Heart right ventricle (tissue), 16 donors: ENCODE results near the gene CENPK. TPM values are rescaled to one million over a fixed set of nuclear protein-coding genes. Genes with fewer than 3 reads are reported as not detected.
A peak's percentile ranks its signal among the peaks of the same experiment; 100 is the strongest.

Experiments used
- ATAC-seq, 8 donors: fragments of 200-7000 bp; cut with Tn5 transposase; one replicate each; pipeline ENCODE4 v1.9.1; 2020; ENCODE audit warnings: mild to moderate bottlenecking in 8 of 8, moderate library complexity in 8 of 8, moderate number of reproducible peaks in 1 of 8
- DNase-seq, 2 donors: peaks; one replicate each; pipeline ENCODE4 v3.0.0-alpha.2; 2020
- H3K27ac ChIP-seq, 10 donors: fragments of 200-600 bp; sonication (generic) in 2 of 10; one replicate each; pipeline versions ENCODE4 v1.5.0 to v1.8.0; 2020 to 2022; ENCODE audit warnings: mild to moderate bottlenecking in 3 of 10
- H3K27me3 ChIP-seq, 7 donors: fragments of 200-600 bp; one replicate each; pipeline ENCODE4 v1.8.0; 2021 to 2022; ENCODE audit warnings: mild to moderate bottlenecking in 2 of 7
- H3K36me3 ChIP-seq, 9 donors: fragments of 200-600 bp; sonication (generic) in 1 of 9; one replicate each; pipeline versions ENCODE4 v1.5.0 to v1.8.0; 2020 to 2022; ENCODE audit warnings: mild to moderate bottlenecking in 2 of 9
- H3K4me1 ChIP-seq, 9 donors: fragments of 200-600 bp; sonication (generic) in 1 of 9; one replicate each; pipeline versions ENCODE4 v1.5.0 to v1.8.0; 2020 to 2022; ENCODE audit warnings: mild to moderate bottlenecking in 4 of 9
- H3K4me3 ChIP-seq, 10 donors: fragments of 200-600 bp; sonication (generic) in 2 of 10; one replicate each; pipeline versions ENCODE4 v1.5.0 to v1.8.0; 2020 to 2022; ENCODE audit warnings: mild to moderate bottlenecking in 7 of 10, moderate library complexity in 2 of 10
- H3K9me3 ChIP-seq, 11 donors: fragments of 200-600 bp in 10 of 11; sonication (generic) in 2 of 11; one replicate each; pipeline versions ENCODE4 v1.5.0 to v1.8.0; 2013 to 2022; ENCODE audit warnings: mild to moderate bottlenecking in 2 of 11, control low read depth in 1 of 11, moderate library complexity in 1 of 11
- CTCF ChIP-seq, 9 donors: fragments of 200-600 bp; sonication (generic) in 2 of 9; IDR thresholded peaks; one replicate each; pipeline versions ENCODE4 v1.5.0 to v1.8.0; 2021 to 2022; ENCODE audit warnings: antibody characterized with exemption in 9 of 9, mild to moderate bottlenecking in 5 of 9, moderate library complexity in 1 of 9
- WGBS, 2 donors: extraction: QIAGEN DNeasy Blood & Tissue Kit; methylation state at CpG; one replicate each; pipeline ENCODE4 v1.1.7; 2013; ENCODE audit warnings: inconsistent platforms in 1 of 2; 5-methylcytosine and 5-hydroxymethylcytosine counted together
- intact Hi-C, 10 donors: fragments of 100-400 bp; cut with DNase I; formaldehyde crosslinking; loops; one replicate each; pipeline versions ENCODE4 v1.11.1 to v1.14.2; 2022
- polyA plus RNA-seq, 2 donors: library from polyadenylated mRNA; stranded (reverse); fragments of 200-250 nt; gene quantifications; one replicate each; pipeline ENCODE4 v1.2.3, GENCODE V29; 2013
- total RNA-seq, 10 donors: library from RNA; stranded (reverse); fragmentation: NEBNext Ultra II Directional in 3 of 10; extraction: Animal tissue kit (Norgen Biotek cat#: 25700) in 3 of 10; gene quantifications; one replicate each; pipeline versions ENCODE4 v1.2.1 to v1.2.4, GENCODE V29; 2021 to 2023
- donor health status: Arrhythmogenic right ventricular cardiomyopathy.
- donor health status: ischemic (EF 13 %, LVEDD 7.1; RV severe dilation, severe dysfunction).
- donor health status: healthy with polysubstance abuse.
- donor health status: DM: no; HTN: yes; CAD: no.
- donor health status: DM: no; HTN: no; CAD: no.
- donor health status: ischemic (EF 25% LVEDD 6.9; RV normal size, moderate dysfunction).
- donor health status: ischemic (EF 25% LVEDD 5.7; RV mildly dilated, moderate dysfunction).
- donor health status: healthy.
- donor health status: DM: yes; HTN: yes; CAD: no.
- donor health status: Ischemic cardiomyopathy.
- donor health status: ischemic (EF 35%, LVEDD 5.7; RV mildly dilated, moderate dysfunction).
- donor health status: nonischemic (EF 11% LVEDD 7.7; RV severe dilation, severe dysfunction).
- donor health status: DM: yes; HTN: yes; CAD: no.
- donor health status: PGD.
- donor health status: ischemic (EF 29% LVEDD 5.4; RV normal size, mild dysfunction).
- donor health status: nonischemic (EF 23%, LVEDD 6.1; RV moderate dilation, normal function).

CENPK gene
- total and polyA plus RNA-seq, 12 donors = 0.19 to 3.5 (median 0.68) TPM

- no peak overlapping the region for H3K4me3 ChIP-seq
- no peaks in the 10 kb centered on the region for H3K27me3 ChIP-seq
- H3K9me3 ChIP-seq = no peaks in the 10 kb centered on the region
- DNase-seq (peak in 1 of 2 donors; percentile 7), ATAC-seq (no peak)
- no peak overlapping the region for H3K27ac ChIP-seq
- intact Hi-C loops = loop anchor here in 9 of 10 donors (5.0 to 10.0 kb wide), 7 partner anchors 271 to 851 kb away; no protein-coding TSS in a partner anchor
- no peak for TF ChIP-seq CTCF (IDR thresholded peaks at IDR 0.05)
- no peaks in the 10 kb centered on the region for H3K36me3 ChIP-seq
- WGBS, 2 donors = 90 to 97% methylated on average over 23 to 28 of the region's 28 CpGs
- peaks cover 0 to 15% (median 5%) of the 10 kb centered on the region in 9 donors for H3K4me1 ChIP-seq
These were observed 77.6 kb downstream of the CENPK start for GRCh38 chr5:65485405-65485804.

- Histone ChIP-seq H3K4me3 (peak overlapping the region in 9 of 10 donors; percentile 44 to 73 (median 63)), H3K27ac (peak overlapping the region; percentile 55 to 95 (median 88)), H3K9me3 (no peaks in the 10 kb centered on the region), H3K27me3 (no peaks in the 10 kb centered on the region), H3K36me3 (no peaks in the 10 kb centered on the region), H3K4me1 (peaks cover 0 to 23% (median 14%) of the 10 kb centered on the region in 9 donors)
- DNase-seq = no peak
- 18 to 21% methylated on average over 3 of the region's 3 CpGs for WGBS, 2 donors
- ATAC-seq = peak; percentile 59 to 72 (median 63)
- intact Hi-C loops = loop anchor here (1.0 to 10.0 kb wide), 19 partner anchors 269 to 849 kb away; no protein-coding TSS in a partner anchor
- peak; percentile 40 to 79 (median 66) for TF ChIP-seq CTCF (IDR thresholded peaks at IDR 0.05)
These were observed 79.2 kb downstream of the CENPK start for GRCh38 chr5:65483546-65484346.

- peak overlapping the region; percentile 55 to 95 (median 88) for H3K27ac ChIP-seq
- ATAC-seq = peak; percentile 30 to 68 (median 59)
- H3K27me3 ChIP-seq = no peaks in the 10 kb centered on the region
- intact Hi-C loops = loop anchor here (1.0 to 10.0 kb wide), 20 partner anchors 268 to 848 kb away; no protein-coding TSS in a partner anchor
- TF ChIP-seq CTCF (IDR thresholded peaks at IDR 0.05) = no peak
- peaks cover 0 to 23% (median 14%) of the 10 kb centered on the region in 9 donors for H3K4me1 ChIP-seq
- WGBS, 2 donors = 1% methylated on average over 12 of the region's 12 CpGs
- no peaks in the 10 kb centered on the region for H3K9me3 ChIP-seq
- H3K4me3 ChIP-seq = peak overlapping the region; percentile 44 to 73 (median 60)
- no peaks in the 10 kb centered on the region for H3K36me3 ChIP-seq
- DNase-seq = peak in 1 of 2 donors; percentile 30
These were observed 80.0 kb downstream of the CENPK start for GRCh38 chr5:65482736-65483545.

- WGBS, 2 donors = 0% methylated on average over 6 of the region's 6 CpGs
- Histone ChIP-seq H3K9me3 (no peaks in the 10 kb centered on the region), H3K4me1 (peaks cover 0 to 23% (median 14%) of the 10 kb centered on the region in 9 donors), H3K4me3 (peak overlapping the region; percentile 44 to 73 (median 60)), H3K27ac (peak overlapping the region; percentile 55 to 95 (median 88)), H3K36me3 (no peaks in the 10 kb centered on the region), H3K27me3 (no peaks in the 10 kb centered on the region)
- intact Hi-C loops = loop anchor here (1.0 to 10.0 kb wide), 19 partner anchors 268 to 848 kb away; no protein-coding TSS in a partner anchor
- no peak for TF ChIP-seq CTCF (IDR thresholded peaks at IDR 0.05)
- peak in 5 of 8 donors; percentile 6 to 27 (median 23) for ATAC-seq
- DNase-seq = no peak
These were observed 80.7 kb downstream of the CENPK start for GRCh38 chr5:65482296-65482735.
